Cerebellar cortex (tissue), 1 donor: Measurements from ENCODE around the gene SURF1.

Experiments
- DNase-seq: peaks from one replicate; pipeline ENCODE4 v3.0.0-alpha.2; 2015; ENCODE audit warnings: low spot score

The SURF1 gene

GRCh38 chr9:133361507-133362092 is 5.3 kb upstream of the SURF1 start:
- DNase-seq: no peak

GRCh38 chr9:133360400-133361393 is 4.4 kb upstream of the SURF1 start:
- DNase-seq: no peak

- peak; percentile 73 for DNase-seq
Observed at GRCh38 chr9:133359399-133360175, 3.3 kb upstream of the SURF1 start.

GRCh38 chr9:133357656-133358055 is 1.4 kb upstream of the SURF1 start:
- no peak for DNase-seq

- peak; percentile 55 for DNase-seq
Observed at GRCh38 chr9:133355881-133356357, 368 bp downstream of the SURF1 start.

GRCh38 chr9:133354766-133355165 is 1.5 kb downstream of the SURF1 start:
- DNase-seq: no peak

- DNase-seq: no peak
Observed at GRCh38 chr9:133353548-133353947, 2.7 kb downstream of the SURF1 start.

- no peak for DNase-seq
Observed at GRCh38 chr9:133352635-133353340, 3.5 kb downstream of the SURF1 start.

GRCh38 chr9:133351908-133352634 is 4.2 kb downstream of the SURF1 start:
- peak; percentile 76 for DNase-seq

- DNase-seq: no peak
Observed at GRCh38 chr9:133351526-133351907, 4.8 kb downstream of the SURF1 start.

- no peak for DNase-seq
Observed at GRCh38 chr9:133349965-133350616, 6.2 kb downstream of the SURF1 start.

GRCh38 chr9:133348718-133349573 is 7.3 kb downstream of the SURF1 start:
- DNase-seq: no peak

GRCh38 chr9:133347985-133348717 is 8.1 kb downstream of the SURF1 start, which contains the start of the genes MED22 and RPL7A:
Gene MED22 (minus strand): TSS chr9:133348131. CDS start chr9:133346662, 1,469 bp downstream.
Gene RPL7A (plus strand): TSS chr9:133348218. CDS start chr9:133348244, 26 bp downstream.
- DNase-seq: peak; percentile 97

GRCh38 chr9:133347515-133347984 is 8.7 kb downstream of the SURF1 start:
- DNase-seq: no peak

GRCh38 chr9:133346021-133346785 is 10.1 kb downstream of the SURF1 start:
- DNase-seq: no peak

GRCh38 chr9:133345596-133345995 is 10.7 kb downstream of the SURF1 start:
- no peak for DNase-seq

- DNase-seq: no peak
Observed at GRCh38 chr9:133344979-133345378, 11.3 kb downstream of the SURF1 start.

- no peak for DNase-seq
Observed at GRCh38 chr9:133344071-133344470, 12.2 kb downstream of the SURF1 start.
